A549 treated with AZD2906 at 1 μM for 4 hours (cell line): Measurements from ENCODE around the gene SLC25A24. TPM values are rescaled to one million over a fixed set of nuclear protein-coding genes. Genes with fewer than 3 reads are reported as not detected.

Experiments
- total RNA-seq: library from RNA; stranded (reverse); fragments of 200-300 nt; extraction: Qiagen RNA extraction; gene quantifications from 5 replicates; pipeline ENCODE4 v1.2.3, GENCODE V29; 2022

Gene SLC25A24
- total RNA-seq = 22.6 to 31.5 TPM (median 28.9 TPM) in 5 replicates

DNA sequence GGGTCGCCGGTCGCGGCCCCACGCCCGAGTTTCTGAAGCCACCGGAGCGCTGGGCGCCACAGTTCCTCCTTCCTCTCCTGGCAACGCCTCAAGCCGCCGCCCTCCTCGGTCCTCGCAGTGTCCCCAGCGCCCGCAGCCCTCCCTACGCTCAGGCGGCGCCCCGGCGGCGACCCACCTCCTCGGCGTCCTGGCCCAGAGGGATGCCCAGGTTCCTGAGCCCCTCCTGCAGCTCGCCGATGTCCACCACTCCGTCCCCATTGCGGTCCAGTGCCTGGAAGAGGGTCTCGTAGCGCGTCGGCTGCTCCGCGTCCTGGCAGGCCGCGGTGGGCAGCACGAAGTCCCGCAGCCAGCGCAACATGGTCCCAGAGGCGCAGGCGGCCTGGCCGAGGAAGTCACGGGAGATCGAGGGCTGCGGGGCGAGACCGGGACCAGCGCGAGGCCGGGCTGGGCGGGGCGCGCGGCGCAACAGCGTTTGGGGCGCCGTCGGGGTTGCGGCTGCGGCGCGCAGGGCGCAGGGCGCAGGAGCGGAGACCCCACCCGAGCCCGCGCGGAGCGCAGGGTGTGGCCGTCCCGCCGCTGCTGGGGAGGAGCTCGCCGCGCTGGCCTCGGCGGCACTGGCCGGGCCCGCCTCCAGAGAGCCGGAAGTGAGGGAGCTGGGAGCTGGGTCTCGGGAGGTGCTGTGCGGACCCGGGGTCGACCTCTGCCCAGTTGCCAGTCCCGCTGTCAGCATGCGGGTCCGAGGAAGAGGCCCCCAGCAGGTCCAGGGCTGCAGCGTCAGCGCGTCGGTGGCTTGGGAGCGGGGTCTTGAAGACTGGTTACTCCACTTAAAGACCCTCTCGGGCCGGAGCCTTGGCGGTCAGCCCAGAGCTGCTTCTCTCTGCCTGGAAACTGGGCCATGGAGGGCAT, at the start of gene SLC25A24:
Gene SLC25A24 (minus strand): TSS at position 563 of the 906 bp plus-strand sequence. CDS start 205 bp downstream, at position 358.

DNA sequence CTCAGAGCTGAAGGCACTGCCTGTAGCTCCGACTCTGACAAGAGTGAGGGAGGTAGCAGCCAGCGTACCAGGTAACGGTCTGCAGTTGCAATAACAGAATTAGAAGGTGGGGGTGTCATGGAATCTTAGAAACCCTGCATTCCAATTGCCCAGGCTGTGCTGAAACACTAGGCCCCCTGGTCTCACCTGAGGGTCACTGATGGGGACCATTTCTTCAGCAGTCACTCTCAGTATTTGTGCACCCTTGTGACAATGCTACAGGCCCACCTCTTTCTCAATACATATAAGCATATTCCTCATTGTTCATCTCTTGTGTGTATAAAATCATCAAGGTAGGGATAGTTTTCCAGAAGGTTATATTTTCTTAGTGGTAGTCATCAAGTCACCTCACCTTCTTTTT, 43.8 kb upstream of the SLC25A24 start, which contains the start of gene NBPF4:
Gene NBPF4 (minus strand): TSS at position 101 of the 400 bp plus-strand sequence. CDS start 315 bp downstream, outside the sequence.

Other genes with a start within 250 kb of the SLC25A24 start
- 0.41 to 1.5 TPM (median 0.63 TPM) in 5 replicates for gene VAV3, start 235.2 kb downstream of the SLC25A24 start, total RNA-seq
- gene NBPF4, start 43.7 kb upstream of the SLC25A24 start, total RNA-seq = 0.08 to 0.11 TPM (median 0.10 TPM) in 4 of 5 replicates, not detected in the other
- 0.02 TPM in 1 of 5 replicates, not detected in the others for gene NBPF6, start 250.0 kb upstream of the SLC25A24 start, total RNA-seq